ENCODE measurements around the gene C7. TPM values are rescaled to one million over a fixed set of nuclear protein-coding genes. Genes with fewer than 3 reads are reported as not detected.

The C7 gene
- total RNA-seq, 1 experiment from 2014 or later, result 0.74 TPM

- Histone ChIP-seq H3K9me2 (ENCODE audit: insufficient read depth) (no peaks in the 10 kb centered on the region), H3K27ac (ENCODE audit: low read depth, low read length) (no peak overlapping the region), H3K36me3 (ENCODE audit: control insufficient read depth in 1 of 2, insufficient read depth in 2 of 2, low read length in 2 of 2) (no peaks in the 10 kb centered on the region), H3K9me3 (ENCODE audit: control insufficient read depth in 1 of 2, insufficient read depth in 1 of 2, low read depth in 1 of 2, low read length in 2 of 2) (no peaks in the 10 kb centered on the region), H4K20me1 (ENCODE audit: insufficient read depth) (no peaks in the 10 kb centered on the region), H3K27me3 (ENCODE audit: insufficient read depth, low read length) (no peaks in the 10 kb centered on the region), H3K9ac (ENCODE audit: low read length) (no peak overlapping the region), H3K79me2 (ENCODE audit: insufficient read depth, low read length) (no peaks in the 10 kb centered on the region), H3K4me3 (replicated peaks in 1 of 2; ENCODE audit: low read depth in 1 of 2, low read length in 2 of 2) (no peak overlapping the region), H3K4me1 (ENCODE audit: control insufficient read depth in 1 of 2, insufficient read depth in 2 of 2, low read length in 2 of 2) (peaks cover 0 to 7% of the 10 kb centered on the region in 2 experiments; a peak in 1 of 4 replicates), H2AFZ (ENCODE audit: low read depth, low read length, poor library complexity, severe bottlenecking) (no peak overlapping the region), H3K4me2 (ENCODE audit: low read length) (no peak overlapping the region)
- DNase-seq (ENCODE audit: low read depth, low spot score) (no peak), ATAC-seq (no peak)
- no TSS peak for BruUV-seq (replicated peaks)
- POLR2A ChIA-PET, result no interaction called here
- CTCF ChIA-PET, result no interaction called here
- intact Hi-C loops (cut with micrococcal nuclease), result no loop called here
- TF ChIP-seq, protein P1, sequence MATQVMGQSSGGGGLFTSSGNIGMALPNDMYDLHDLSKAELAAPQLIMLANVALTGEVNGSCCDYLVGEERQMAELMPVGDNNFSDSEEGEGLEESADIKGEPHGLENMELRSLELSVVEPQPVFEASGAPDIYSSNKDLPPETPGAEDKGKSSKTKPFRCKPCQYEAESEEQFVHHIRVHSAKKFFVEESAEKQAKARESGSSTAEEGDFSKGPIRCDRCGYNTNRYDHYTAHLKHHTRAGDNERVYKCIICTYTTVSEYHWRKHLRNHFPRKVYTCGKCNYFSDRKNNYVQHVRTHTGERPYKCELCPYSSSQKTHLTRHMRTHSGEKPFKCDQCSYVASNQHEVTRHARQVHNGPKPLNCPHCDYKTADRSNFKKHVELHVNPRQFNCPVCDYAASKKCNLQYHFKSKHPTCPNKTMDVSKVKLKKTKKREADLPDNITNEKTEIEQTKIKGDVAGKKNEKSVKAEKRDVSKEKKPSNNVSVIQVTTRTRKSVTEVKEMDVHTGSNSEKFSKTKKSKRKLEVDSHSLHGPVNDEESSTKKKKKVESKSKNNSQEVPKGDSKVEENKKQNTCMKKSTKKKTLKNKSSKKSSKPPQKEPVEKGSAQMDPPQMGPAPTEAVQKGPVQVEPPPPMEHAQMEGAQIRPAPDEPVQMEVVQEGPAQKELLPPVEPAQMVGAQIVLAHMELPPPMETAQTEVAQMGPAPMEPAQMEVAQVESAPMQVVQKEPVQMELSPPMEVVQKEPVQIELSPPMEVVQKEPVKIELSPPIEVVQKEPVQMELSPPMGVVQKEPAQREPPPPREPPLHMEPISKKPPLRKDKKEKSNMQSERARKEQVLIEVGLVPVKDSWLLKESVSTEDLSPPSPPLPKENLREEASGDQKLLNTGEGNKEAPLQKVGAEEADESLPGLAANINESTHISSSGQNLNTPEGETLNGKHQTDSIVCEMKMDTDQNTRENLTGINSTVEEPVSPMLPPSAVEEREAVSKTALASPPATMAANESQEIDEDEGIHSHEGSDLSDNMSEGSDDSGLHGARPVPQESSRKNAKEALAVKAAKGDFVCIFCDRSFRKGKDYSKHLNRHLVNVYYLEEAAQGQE (IDR thresholded peaks at IDR 0.05; ENCODE audit: low read depth), result no peak
- no peak for TF ChIP-seq YY1 (IDR thresholded peaks at IDR 0.05; ENCODE audit: extremely low read depth, insufficient replicate concordance, low read depth, low read length)
- no peak for TF ChIP-seq SP1 (IDR thresholded peaks at IDR 0.05; ENCODE audit: low read depth)
- no peak for TF ChIP-seq ELF1 (IDR thresholded peaks at IDR 0.05; ENCODE audit: borderline replicate concordance, low read depth)
- TF ChIP-seq JUND (IDR thresholded peaks at IDR 0.05), result no peak
- TF ChIP-seq RAD21 (IDR thresholded peaks at IDR 0.05; ENCODE audit: low read depth), result no peak
- RAD21 ChIA-PET (ENCODE audit: low non-redundant PET in 1 of 2, low total read pairs in 2 of 2, uncharacterized antibody in 2 of 2, unreplicated experiment in 2 of 2), result no interaction called here
Observed at GRCh38 chr5:40955313-40955712, 46.0 kb downstream of the C7 start.

DNA sequence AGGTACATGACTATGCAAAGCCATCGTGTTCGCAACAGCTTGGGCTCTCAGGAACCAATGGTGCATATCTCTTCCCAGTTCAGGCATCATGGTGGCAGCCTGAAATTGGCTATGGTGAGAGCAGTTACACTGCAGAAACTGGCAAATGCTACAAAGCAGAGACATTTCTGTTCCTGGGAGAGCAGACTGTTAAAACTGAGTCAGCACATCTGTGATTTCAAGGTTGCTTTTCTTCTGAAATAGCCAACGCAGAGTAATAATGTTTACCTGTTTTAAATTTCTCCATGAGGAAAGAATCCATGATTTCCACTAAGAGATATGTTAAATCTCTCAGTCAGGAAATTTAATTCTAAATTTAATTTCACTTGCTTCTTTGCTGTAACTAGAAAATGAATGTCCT lies 47.8 kb downstream of the C7 start:
- DNase-seq (ENCODE audit: low read depth, low spot score) (no peak), ATAC-seq (no peak)
- Histone ChIP-seq H3K4me1 (ENCODE audit: control insufficient read depth in 1 of 2, insufficient read depth in 2 of 2, low read length in 2 of 2) (peaks cover 0 to 8% of the 10 kb centered on the region in 2 experiments; a peak in 1 of 4 replicates), H3K9me2 (ENCODE audit: insufficient read depth) (no peaks in the 10 kb centered on the region), H3K79me2 (ENCODE audit: insufficient read depth, low read length) (no peaks in the 10 kb centered on the region), H3K36me3 (ENCODE audit: control insufficient read depth in 1 of 2, insufficient read depth in 2 of 2, low read length in 2 of 2) (no peaks in the 10 kb centered on the region), H4K20me1 (ENCODE audit: insufficient read depth) (no peaks in the 10 kb centered on the region), H2AFZ (ENCODE audit: low read depth, low read length, poor library complexity, severe bottlenecking) (no peak overlapping the region), H3K27ac (ENCODE audit: low read depth, low read length) (no peak overlapping the region), H3K9me3 (ENCODE audit: control insufficient read depth in 1 of 2, insufficient read depth in 1 of 2, low read depth in 1 of 2, low read length in 2 of 2) (no peaks in the 10 kb centered on the region), H3K9ac (ENCODE audit: low read length) (no peak overlapping the region), H3K4me2 (ENCODE audit: low read length) (no peak overlapping the region), H3K27me3 (ENCODE audit: insufficient read depth, low read length) (no peaks in the 10 kb centered on the region), H3K4me3 (replicated peaks in 1 of 2; ENCODE audit: low read depth in 1 of 2, low read length in 2 of 2) (no peak overlapping the region)
- RAD21 ChIA-PET (ENCODE audit: low non-redundant PET in 1 of 2, low total read pairs in 2 of 2, uncharacterized antibody in 2 of 2, unreplicated experiment in 2 of 2), result no interaction called here
- intact Hi-C loops (cut with micrococcal nuclease), result no loop called here
- no TSS peak for BruUV-seq (replicated peaks)
- POLR2A ChIA-PET, result no interaction called here
- CTCF ChIA-PET, result no interaction called here
- TF ChIP-seq, protein P1 (IDR thresholded peaks at IDR 0.05; ENCODE audit: low read depth), result no peak
- TF ChIP-seq CBX3 (IDR thresholded peaks at IDR 0.05; ENCODE audit: low read depth) (no peak), ZBTB33 (IDR thresholded peaks at IDR 0.05; ENCODE audit: extremely low read depth, insufficient replicate concordance, low read length) (no peak)

Data from HCT116 (cell line).